Activated CD4-positive, alpha-beta T cell treated with anti-CD3 and anti-CD28 coated beads for 48 hours (primary cell): ENCODE data around the gene GPR3.
"Not testable (repeated sequence)": the region's sequence is repeated elsewhere in the genome, so short reads cannot be mapped to it uniquely, and the experiment has no call there.

Source experiments
- DNase-seq: peaks from one replicate; pipeline ENCODE4 v3.0.0-alpha.2; 2020

Gene GPR3

GRCh38 chr1:27400963-27401341 is 8.5 kb downstream of the GPR3 start:
- no peak for DNase-seq

- DNase-seq = peak; percentile 35
Measured at GRCh38 chr1:27402349-27402754, 9.9 kb downstream of the GPR3 start.

GRCh38 chr1:27403065-27403726 is 10.8 kb downstream of the GPR3 start:
- DNase-seq = peak; percentile 49

GRCh38 chr1:27403931-27404330 is 11.5 kb downstream of the GPR3 start:
- DNase-seq = no peak

GRCh38 chr1:27405074-27405473 is 12.7 kb downstream of the GPR3 start:
- no peak for DNase-seq

GRCh38 chr1:27405598-27406361 is 13.4 kb downstream of the GPR3 start:
- not testable (repeated sequence) for DNase-seq

- no peak for DNase-seq
Measured at GRCh38 chr1:27406362-27406680, 13.9 kb downstream of the GPR3 start.

- DNase-seq = not testable (repeated sequence)
Measured at GRCh38 chr1:27406791-27407190, 14.4 kb downstream of the GPR3 start.

GRCh38 chr1:27408151-27408550 is 15.7 kb downstream of the GPR3 start:
- no peak for DNase-seq

GRCh38 chr1:27409669-27410068 is 17.2 kb downstream of the GPR3 start:
- no peak for DNase-seq

- no peak for DNase-seq
Measured at GRCh38 chr1:27410709-27411108, 18.3 kb downstream of the GPR3 start.

- no peak for DNase-seq
Measured at GRCh38 chr1:27412502-27412901, 20.1 kb downstream of the GPR3 start.

GRCh38 chr1:27413004-27413403 is 20.6 kb downstream of the GPR3 start:
- no peak for DNase-seq

- no peak for DNase-seq
Measured at GRCh38 chr1:27414091-27414490, 21.7 kb downstream of the GPR3 start.

GRCh38 chr1:27416387-27417111 is 24.1 kb downstream of the GPR3 start:
- peak; percentile 67 for DNase-seq

- no peak for DNase-seq
Measured at GRCh38 chr1:27417713-27418112, 25.3 kb downstream of the GPR3 start.

- DNase-seq = peak; percentile 79
Measured at GRCh38 chr1:27418326-27419185, 26.1 kb downstream of the GPR3 start.

- no peak for DNase-seq
Measured at GRCh38 chr1:27423709-27424108, 31.3 kb downstream of the GPR3 start.

- no peak for DNase-seq
Measured at GRCh38 chr1:27427329-27427728, 34.9 kb downstream of the GPR3 start.

GRCh38 chr1:27427816-27428315 is 35.4 kb downstream of the GPR3 start:
- no peak for DNase-seq

GRCh38 chr1:27428316-27429028 is 36.0 kb downstream of the GPR3 start:
- peak; percentile 51 for DNase-seq

GRCh38 chr1:27429029-27429425 is 36.6 kb downstream of the GPR3 start:
- no peak for DNase-seq
